ENCODE measurements around the gene KLK12.

Gene KLK12

DNA sequence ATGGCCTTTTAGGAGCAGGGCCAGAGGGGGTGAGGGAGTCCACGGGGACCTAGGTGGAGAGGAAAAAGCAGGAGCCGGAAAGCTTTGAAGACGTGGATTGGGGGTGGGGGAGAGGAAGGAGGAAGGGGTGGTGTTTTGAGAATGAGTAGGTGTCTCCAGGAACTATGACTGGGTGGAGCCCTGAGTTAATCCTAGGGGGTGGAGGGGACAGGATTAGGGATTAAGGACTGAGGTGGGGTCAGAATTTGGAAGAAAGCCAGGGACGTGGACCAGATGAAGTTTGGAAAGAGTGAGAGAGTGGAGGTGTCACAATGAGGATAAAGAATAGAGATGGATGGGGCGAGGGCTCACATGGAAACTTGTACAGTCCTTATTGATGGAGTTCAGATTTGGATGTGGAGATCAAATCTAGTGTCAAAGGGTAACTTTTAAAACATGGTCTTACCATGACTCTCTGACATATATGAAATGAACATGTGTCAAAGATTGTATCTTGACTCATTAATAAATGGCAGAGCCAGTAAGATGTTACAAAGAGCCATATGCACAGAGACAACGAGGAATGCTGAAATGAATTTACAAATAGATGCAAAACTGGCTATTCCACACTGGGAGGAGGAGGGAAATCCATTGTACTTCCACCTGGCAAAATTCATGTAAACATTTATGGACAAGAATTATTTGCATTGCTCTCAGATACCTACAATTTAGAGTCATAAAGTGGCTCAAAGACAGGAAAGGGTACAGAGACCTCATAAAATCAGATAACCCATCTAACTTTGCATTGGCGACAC is 31.8 kb upstream of the KLK12 start:
- TF ChIP-seq, protein P1, sequence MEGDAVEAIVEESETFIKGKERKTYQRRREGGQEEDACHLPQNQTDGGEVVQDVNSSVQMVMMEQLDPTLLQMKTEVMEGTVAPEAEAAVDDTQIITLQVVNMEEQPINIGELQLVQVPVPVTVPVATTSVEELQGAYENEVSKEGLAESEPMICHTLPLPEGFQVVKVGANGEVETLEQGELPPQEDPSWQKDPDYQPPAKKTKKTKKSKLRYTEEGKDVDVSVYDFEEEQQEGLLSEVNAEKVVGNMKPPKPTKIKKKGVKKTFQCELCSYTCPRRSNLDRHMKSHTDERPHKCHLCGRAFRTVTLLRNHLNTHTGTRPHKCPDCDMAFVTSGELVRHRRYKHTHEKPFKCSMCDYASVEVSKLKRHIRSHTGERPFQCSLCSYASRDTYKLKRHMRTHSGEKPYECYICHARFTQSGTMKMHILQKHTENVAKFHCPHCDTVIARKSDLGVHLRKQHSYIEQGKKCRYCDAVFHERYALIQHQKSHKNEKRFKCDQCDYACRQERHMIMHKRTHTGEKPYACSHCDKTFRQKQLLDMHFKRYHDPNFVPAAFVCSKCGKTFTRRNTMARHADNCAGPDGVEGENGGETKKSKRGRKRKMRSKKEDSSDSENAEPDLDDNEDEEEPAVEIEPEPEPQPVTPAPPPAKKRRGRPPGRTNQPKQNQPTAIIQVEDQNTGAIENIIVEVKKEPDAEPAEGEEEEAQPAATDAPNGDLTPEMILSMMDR (IDR thresholded peaks at IDR 0.05; ENCODE audit: low read depth, low read length): no peak
- DNase-seq (ENCODE audit: low read depth in 2 of 2): no peak
- H3K4me3 ChIP-seq (replicated peaks in 1 of 2; ENCODE audit: low read depth in 2 of 2, low read length in 2 of 2): no peak overlapping the region

DNA sequence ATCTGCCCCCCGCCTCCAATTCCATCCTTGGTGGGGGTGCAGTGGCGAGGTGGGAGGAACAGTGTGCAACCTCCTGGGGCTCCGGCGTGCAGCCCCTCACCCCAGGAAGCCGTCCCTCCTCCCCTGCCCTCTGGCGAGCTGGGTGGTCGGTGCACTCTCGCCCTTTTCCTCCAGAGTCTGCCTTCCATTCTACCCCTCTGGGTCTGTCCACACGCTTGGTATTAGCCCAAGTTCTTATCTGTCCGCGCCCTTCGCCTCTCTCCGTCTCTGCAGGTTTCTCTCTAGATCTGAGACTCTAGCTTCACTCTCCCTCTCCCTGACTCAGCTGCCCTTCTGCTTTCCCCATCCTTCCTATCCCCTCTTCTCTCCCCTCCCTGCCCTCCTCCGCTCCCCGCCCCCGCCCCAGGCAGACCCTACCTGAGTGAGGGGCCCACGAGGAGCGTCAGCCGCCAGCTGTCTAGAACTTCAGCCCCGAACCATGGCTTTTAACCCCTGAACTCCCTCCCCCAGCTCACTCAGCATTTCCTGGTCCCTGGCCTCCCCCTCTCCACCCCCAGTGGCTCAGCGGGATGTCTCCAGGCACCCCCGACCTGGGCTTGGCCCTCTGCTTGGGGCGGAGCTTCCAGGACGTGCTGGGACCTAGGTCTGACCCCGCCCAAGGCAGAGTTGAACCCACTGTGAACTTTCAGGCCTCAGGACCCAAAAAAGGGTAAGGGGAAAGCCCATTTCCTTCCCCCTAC is 30.6 kb upstream of the KLK12 start:
- TF ChIP-seq, protein P1 (IDR thresholded peaks at IDR 0.05; ENCODE audit: low read depth, low read length): no peak
- peak overlapping the region in 1 of 2 donors; percentile 22 for H3K4me3 ChIP-seq (replicated peaks in 1 of 2; ENCODE audit: low read depth in 2 of 2, low read length in 2 of 2)
- no peak for DNase-seq (ENCODE audit: low read depth in 2 of 2)

DNA sequence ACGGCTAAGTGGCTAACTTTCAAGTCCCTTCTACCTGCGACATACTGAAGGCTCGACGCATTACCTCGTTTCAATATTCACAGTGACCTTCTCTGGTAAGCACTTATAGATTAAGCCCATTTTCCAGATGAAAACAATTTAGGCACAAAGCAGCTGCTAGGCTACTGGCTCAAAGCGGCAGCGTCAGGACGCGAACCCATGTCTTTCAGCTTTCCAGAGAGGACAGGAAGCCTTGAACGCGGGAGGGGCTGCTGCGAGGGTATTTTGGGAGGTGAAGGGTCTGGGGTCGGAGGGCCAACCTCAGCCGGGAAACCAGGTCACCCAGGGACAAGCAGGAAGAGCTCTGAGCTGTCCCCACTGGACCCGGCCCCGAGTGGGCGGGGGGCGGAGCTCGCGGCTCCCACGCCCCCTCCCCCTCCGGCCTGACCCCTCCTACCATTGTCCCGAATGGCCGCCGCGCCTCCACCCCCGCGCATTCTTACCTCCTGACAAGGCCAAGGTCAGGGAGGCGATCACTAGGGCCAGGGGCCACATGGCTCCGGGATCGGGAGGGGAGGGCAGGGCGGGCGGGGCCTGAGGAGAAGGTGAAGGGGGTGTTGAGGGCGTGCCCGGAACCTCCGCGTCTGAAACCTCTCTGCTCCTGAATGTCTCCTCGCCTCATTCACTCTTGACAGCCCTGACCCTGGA is 29.9 kb upstream of the KLK12 start, which contains the start of gene KLK13:
KLK13 (minus strand) TSS at position 559 of the 687 bp plus-strand sequence; CDS start at position 534, 25 bp downstream.
- DNase-seq (ENCODE audit: low read depth in 2 of 2): peak; percentile 2 to 19
- peak within 1 kb of the TSS in 1 of 2 donors; percentile 22 for H3K4me3 ChIP-seq (replicated peaks in 1 of 2; ENCODE audit: low read depth in 2 of 2, low read length in 2 of 2)
- TF ChIP-seq, protein P1 (IDR thresholded peaks at IDR 0.05; ENCODE audit: low read depth, low read length): no peak

DNA sequence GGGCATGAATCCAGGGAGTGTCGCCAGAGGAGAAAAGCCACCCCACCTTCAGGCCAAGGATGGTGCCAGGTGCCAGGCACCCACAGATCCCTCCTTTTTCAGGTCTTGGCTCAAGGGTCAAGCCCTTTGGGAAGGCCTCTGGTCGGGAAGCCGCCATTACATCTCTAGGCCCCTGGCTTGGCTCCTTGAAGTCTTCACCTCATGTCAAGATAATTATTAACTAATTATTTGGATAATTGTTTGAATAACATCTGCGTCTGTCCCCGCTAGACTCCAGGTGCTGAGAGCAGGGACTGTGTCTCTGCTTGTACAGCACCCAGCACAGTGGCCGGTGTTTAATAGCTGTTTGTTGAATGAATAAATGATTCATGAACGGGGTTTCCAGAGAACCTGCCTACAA is 28.9 kb upstream of the KLK12 start:
- TF ChIP-seq, protein P1 (IDR thresholded peaks at IDR 0.05; ENCODE audit: low read depth, low read length): no peak
- H3K4me3 ChIP-seq (replicated peaks in 1 of 2; ENCODE audit: low read depth in 2 of 2, low read length in 2 of 2): no peak overlapping the region
- no peak for DNase-seq (ENCODE audit: low read depth in 2 of 2)

DNA sequence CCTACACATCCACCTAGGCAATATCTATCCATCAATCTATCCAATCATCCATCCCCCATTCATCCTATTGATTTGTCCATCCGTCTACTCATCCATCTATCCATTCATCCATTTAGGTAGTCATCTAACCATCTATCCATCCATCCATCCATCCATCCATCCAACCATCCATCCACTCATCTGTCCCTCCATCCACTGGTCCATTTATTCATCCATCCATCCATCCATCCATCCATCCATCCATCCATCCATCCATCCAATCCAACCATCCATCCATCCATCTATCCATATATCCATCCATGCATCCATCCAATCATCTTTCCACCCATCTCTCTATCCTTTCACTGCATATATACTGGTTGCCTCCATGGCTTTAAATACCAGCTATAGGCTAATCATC is 26.2 kb upstream of the KLK12 start:
- DNase-seq (ENCODE audit: low read depth in 2 of 2): no peak
- TF ChIP-seq, protein P1 (IDR thresholded peaks at IDR 0.05; ENCODE audit: low read depth, low read length): no peak
- H3K4me3 ChIP-seq (replicated peaks in 1 of 2; ENCODE audit: low read depth in 2 of 2, low read length in 2 of 2): no peak overlapping the region

DNA sequence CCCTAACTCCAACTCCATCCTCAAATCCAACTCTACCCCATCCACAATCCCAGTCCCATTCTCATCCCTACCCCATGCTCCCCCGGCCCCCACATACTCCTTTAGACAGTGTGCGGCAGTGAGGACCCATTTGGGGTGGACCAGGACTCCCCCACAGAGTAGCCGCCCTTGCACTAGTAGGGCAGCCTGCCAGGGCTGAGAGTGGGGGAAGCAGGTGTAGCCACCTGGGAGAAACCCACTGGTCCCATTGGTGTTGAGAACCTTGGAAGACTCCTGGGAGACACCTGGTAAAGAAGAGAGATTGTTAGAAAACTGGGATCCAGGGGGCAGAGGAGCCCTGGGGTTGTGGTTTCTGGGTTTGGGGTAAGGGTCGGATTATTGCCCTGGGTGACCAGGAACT is 25.5 kb upstream of the KLK12 start:
- no peak for DNase-seq (ENCODE audit: low read depth in 2 of 2)
- H3K4me3 ChIP-seq (replicated peaks in 1 of 2; ENCODE audit: low read depth in 2 of 2, low read length in 2 of 2): no peak overlapping the region
- TF ChIP-seq, protein P1 (IDR thresholded peaks at IDR 0.05; ENCODE audit: low read depth, low read length): no peak

All from cardiac fibroblast (primary cell).